ENCODE results near the gene CARS2. TPM values are rescaled to one million over a fixed set of nuclear protein-coding genes. Genes with fewer than 3 reads are reported as not detected.

Gene CARS2
- total RNA-seq, 1 experiment from 2014 or later: 41.9 TPM

GRCh38 chr13:110643324-110643723 lies 62.6 kb downstream of the CARS2 start:
- Histone ChIP-seq H4K20me1 (ENCODE audit: control insufficient read depth, insufficient read depth, insufficient read length) (no peaks in the 10 kb centered on the region), H3K56ac (ENCODE audit: insufficient read length, low read depth, low read length) (no peak overlapping the region), H3K79me1 (ENCODE audit: insufficient read depth, low read depth, low read length, poor library complexity, severe bottlenecking) (no peaks in the 10 kb centered on the region), H3T11ph (ENCODE audit: low read length) (no peak overlapping the region), H3K23ac (ENCODE audit: insufficient read length, low read depth, low read length) (no peak overlapping the region), H3K14ac (ENCODE audit: insufficient read depth, low read length) (no peak overlapping the region), H3K4me2 (ENCODE audit: insufficient read depth, insufficient read length, low read length) (no peak overlapping the region), H3K4me1 (ENCODE audit: insufficient read depth, low read length) (peaks cover 2% of the 10 kb centered on the region), H4K8ac (replicated peaks; ENCODE audit: insufficient read length, low read depth, low read length) (no peak overlapping the region), H3K27me3 (ENCODE audit: insufficient read depth, low read length) (no peaks in the 10 kb centered on the region), H2BK5ac (ENCODE audit: insufficient read length, low read length) (no peak overlapping the region), H3K23me2 (ENCODE audit: insufficient read length, low read depth, low read length, poor library complexity, severe bottlenecking) (no peaks in the 10 kb centered on the region), H2BK15ac (ENCODE audit: low read depth, low read length) (no peak overlapping the region), H3K79me2 (ENCODE audit: insufficient read depth, low read length) (no peaks in the 10 kb centered on the region), H3K27ac (ENCODE audit: insufficient read length, low read depth, low read length) (no peak overlapping the region), H3K9me3 (ENCODE audit: control insufficient read depth, low read depth, low read length) (no peaks in the 10 kb centered on the region), H4K5ac (ENCODE audit: insufficient read length, low read depth, low read length) (no peak overlapping the region), H4K91ac (ENCODE audit: insufficient read length, low read depth, low read length) (no peak overlapping the region), H3K4ac (ENCODE audit: low read depth, low read length) (no peak overlapping the region), H2BK12ac (ENCODE audit: insufficient read length, low read depth, low read length) (no peak overlapping the region), H2AFZ (ENCODE audit: low read length) (no peak overlapping the region), H2BK20ac (ENCODE audit: low read depth, low read length, poor library complexity, severe bottlenecking) (no peak overlapping the region), H2BK120ac (ENCODE audit: low read depth, low read length, poor library complexity, severe bottlenecking) (no peak overlapping the region), H2AK5ac (ENCODE audit: insufficient read length, low read length) (no peak overlapping the region), H3K9ac (ENCODE audit: extremely low read depth, insufficient read length, low read length) (no peak overlapping the region), H3K18ac (ENCODE audit: insufficient read length, low read depth, low read length) (no peak overlapping the region)
- no peaks in the 10 kb centered on the region for H3K9me3 Mint-ChIP-seq
- H3K27ac Mint-ChIP-seq: no peak overlapping the region
- TF ChIP-seq CTCF (conservative IDR thresholded peaks at IDR 0.05): no peak
- no peaks in the 10 kb centered on the region; the same call in 1 of the 2 replicates for H3K27me3 Mint-ChIP-seq (ENCODE audit: low read depth)
- no peak overlapping the region for H3K4me3 Mint-ChIP-seq
- H3K36me3 Mint-ChIP-seq (ENCODE audit: insufficient read depth in 1 of 3, low read depth in 3 of 3): peaks cover 12 to 54% (median 45%) of the 10 kb centered on the region in 3 experiments
- DNase-seq: peak; percentile 19
- no CpG with 5 or more reads among the region's 11 CpGs for WGBS (ENCODE audit: extremely low coverage, insufficient read length, low lambda C conversion rate)
- peaks cover 5 to 7% of the 10 kb centered on the region in 2 experiments for H3K4me1 Mint-ChIP-seq
